HepG2 (cell line): Measurements from ENCODE around the gene NFATC4. TPM values are rescaled to one million over a fixed set of nuclear protein-coding genes. Genes with fewer than 3 reads are reported as not detected.

ENCODE experiments used
- BCLAF1 ChIP-seq: fragments of 450-650 bp; IDR thresholded peaks from 2 replicates; pipeline ENCODE4 v1.6.1; 2017; ENCODE audit warnings: mild to moderate bottlenecking
- EEA1 ChIP-seq: sonication (generic); formaldehyde crosslinking; IDR thresholded peaks from 2 replicates; pipeline ENCODE4 v1.5.1; 2020; ENCODE audit warnings: mild to moderate bottlenecking, missing genetic modification reagents, borderline replicate concordance
- RXRA ChIP-seq: sonication (generic); formaldehyde crosslinking; IDR thresholded peaks from 2 replicates; pipeline ENCODE4 v1.5.1; 2020; ENCODE audit warnings: missing genetic modification reagents
- ZNF274 ChIP-seq: sonication (generic); formaldehyde crosslinking; IDR thresholded peaks from 2 replicates; pipeline ENCODE4 v1.5.1; 2020; ENCODE audit warnings: mild to moderate bottlenecking, missing genetic modification reagents
- ZNF546 ChIP-seq: sonication (generic); formaldehyde crosslinking; conservative IDR thresholded peaks from 2 replicates; pipeline ENCODE4 v1.8.1; 2023; ENCODE audit warnings: mild to moderate bottlenecking, missing genetic modification reagents
- ZNF883 ChIP-seq: sonication (generic); formaldehyde crosslinking; IDR thresholded peaks from 2 replicates; pipeline ENCODE4 v1.5.1; 2020; ENCODE audit warnings: mild to moderate bottlenecking, missing genetic modification reagents; ENCODE audit errors: not compliant biosample characterization
- polyA plus RNA-seq, 8 experiments: library from polyadenylated mRNA; depleted of rRNA in 3 of 8; stranded (reverse) in 7 of 8; unstranded in 1 of 8; fragments of >200 nt; fragmentation: Illumina TruSeq in 4 of 8; extraction: Trizol in 4 of 8; gene quantifications; 2 replicates each; pipeline versions ENCODE4 v1.2.1 to v1.2.3, GENCODE V29; 2011 to 2016; ENCODE audit warnings: low read depth in 4 of 8, missing spikeins in 1 of 8, mixed read lengths in 1 of 8; ENCODE audit not compliant: insufficient read depth in 1 of 8
- total RNA-seq, 5 experiments: library from RNA; depleted of rRNA; stranded (reverse); fragments of >200 nt; fragmentation: Illumina TruSeq; extraction: Trizol; gene quantifications; 2 replicates each; pipeline ENCODE4 v1.2.3, GENCODE V29; 2016; ENCODE audit warnings: low read depth in 1 of 5
- TF ChIP-seq, protein P1 (sequence below): sonication (generic); formaldehyde crosslinking; IDR thresholded peaks from 2 replicates; pipeline ENCODE4 v1.4.0; 2020; ENCODE audit warnings: missing genetic modification reagents
- TF ChIP-seq, protein P2 (sequence below): IDR thresholded peaks from 2 replicates; pipeline ENCODE4 v1.6.1; 2016; ENCODE audit warnings: control low read depth
- TF ChIP-seq, protein P3 (sequence below): sonication (generic); formaldehyde crosslinking; IDR thresholded peaks from 2 replicates; pipeline ENCODE4 v1.5.0; 2020; ENCODE audit warnings: mild to moderate bottlenecking, missing genetic modification reagents, borderline replicate concordance

Gene NFATC4
- total and polyA plus RNA-seq, 2 of the 13 experiments (the other 11 are each of a cell fraction or from before 2014, with no cell fraction given): 0.04 to 0.15 TPM

DNA sequence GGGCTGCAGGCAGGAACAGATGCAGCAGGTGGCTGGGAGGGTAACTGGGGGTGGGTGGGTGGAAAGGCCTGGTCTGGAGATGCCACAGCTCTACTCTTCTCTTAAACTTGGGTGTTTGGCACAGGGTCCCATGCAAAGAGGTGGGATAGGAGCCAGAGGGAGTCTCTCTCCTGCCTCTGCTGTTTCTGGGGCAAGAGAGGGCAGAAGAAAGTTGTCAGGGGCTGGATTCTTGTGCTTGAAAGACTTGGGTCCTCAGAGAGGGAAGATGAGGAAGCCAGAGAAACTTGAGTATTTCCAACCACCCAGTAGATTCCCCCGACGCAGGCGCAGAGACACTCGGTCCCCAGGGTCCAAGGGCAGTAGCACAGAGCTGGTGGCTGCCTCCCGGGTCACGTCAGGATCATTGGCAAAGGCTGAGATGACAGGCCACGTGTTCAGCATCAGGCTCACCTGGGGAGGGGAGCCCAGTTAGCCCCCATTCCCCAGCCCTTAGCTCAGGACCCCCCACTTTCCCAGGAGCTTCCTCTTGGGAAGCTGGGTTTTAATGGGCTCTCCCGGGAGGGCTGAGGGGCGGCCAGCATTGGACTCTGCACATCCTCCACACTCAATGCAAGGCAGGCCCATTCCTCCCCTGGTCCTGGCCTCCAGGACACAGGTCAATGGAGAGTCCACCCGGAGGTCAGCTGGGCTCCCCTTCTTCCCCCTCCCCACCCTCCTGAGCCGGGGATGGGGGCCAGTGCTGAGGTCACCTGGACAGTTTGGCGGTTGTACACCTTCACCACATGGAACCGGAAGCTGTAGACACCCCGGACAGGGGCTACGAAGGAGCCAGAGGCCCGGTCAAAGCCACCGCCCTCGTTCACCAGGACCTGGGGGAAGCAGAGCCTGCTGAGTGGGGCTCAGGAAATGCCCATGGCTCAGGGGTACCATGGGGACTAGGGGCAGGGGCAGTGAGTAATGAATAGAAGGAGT is 59.8 kb downstream of the NFATC4 start (continued):
- TF ChIP-seq BCLAF1: no peak
- peak; percentile 53 for TF ChIP-seq ZNF883
- no peak for TF ChIP-seq EEA1
- TF ChIP-seq, protein P1, sequence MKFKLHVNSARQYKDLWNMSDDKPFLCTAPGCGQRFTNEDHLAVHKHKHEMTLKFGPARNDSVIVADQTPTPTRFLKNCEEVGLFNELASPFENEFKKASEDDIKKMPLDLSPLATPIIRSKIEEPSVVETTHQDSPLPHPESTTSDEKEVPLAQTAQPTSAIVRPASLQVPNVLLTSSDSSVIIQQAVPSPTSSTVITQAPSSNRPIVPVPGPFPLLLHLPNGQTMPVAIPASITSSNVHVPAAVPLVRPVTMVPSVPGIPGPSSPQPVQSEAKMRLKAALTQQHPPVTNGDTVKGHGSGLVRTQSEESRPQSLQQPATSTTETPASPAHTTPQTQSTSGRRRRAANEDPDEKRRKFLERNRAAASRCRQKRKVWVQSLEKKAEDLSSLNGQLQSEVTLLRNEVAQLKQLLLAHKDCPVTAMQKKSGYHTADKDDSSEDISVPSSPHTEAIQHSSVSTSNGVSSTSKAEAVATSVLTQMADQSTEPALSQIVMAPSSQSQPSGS (CRISPR knock-in tag): no peak
- TF ChIP-seq, protein P2, sequence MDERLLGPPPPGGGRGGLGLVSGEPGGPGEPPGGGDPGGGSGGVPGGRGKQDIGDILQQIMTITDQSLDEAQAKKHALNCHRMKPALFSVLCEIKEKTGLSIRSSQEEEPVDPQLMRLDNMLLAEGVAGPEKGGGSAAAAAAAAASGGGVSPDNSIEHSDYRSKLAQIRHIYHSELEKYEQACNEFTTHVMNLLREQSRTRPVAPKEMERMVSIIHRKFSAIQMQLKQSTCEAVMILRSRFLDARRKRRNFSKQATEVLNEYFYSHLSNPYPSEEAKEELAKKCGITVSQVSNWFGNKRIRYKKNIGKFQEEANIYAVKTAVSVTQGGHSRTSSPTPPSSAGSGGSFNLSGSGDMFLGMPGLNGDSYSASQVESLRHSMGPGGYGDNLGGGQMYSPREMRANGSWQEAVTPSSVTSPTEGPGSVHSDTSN: no peak
- peak; percentile 60; the same call in 1 of the 2 replicates for TF ChIP-seq ZNF546 (CRISPR knock-in tag)
- TF ChIP-seq RXRA: peak; percentile 78; the same call in 1 of the 2 replicates
- TF ChIP-seq ZNF274 (CRISPR knock-in tag): peak; percentile 70; the same call in 1 of the 2 replicates
- TF ChIP-seq, protein P3, sequence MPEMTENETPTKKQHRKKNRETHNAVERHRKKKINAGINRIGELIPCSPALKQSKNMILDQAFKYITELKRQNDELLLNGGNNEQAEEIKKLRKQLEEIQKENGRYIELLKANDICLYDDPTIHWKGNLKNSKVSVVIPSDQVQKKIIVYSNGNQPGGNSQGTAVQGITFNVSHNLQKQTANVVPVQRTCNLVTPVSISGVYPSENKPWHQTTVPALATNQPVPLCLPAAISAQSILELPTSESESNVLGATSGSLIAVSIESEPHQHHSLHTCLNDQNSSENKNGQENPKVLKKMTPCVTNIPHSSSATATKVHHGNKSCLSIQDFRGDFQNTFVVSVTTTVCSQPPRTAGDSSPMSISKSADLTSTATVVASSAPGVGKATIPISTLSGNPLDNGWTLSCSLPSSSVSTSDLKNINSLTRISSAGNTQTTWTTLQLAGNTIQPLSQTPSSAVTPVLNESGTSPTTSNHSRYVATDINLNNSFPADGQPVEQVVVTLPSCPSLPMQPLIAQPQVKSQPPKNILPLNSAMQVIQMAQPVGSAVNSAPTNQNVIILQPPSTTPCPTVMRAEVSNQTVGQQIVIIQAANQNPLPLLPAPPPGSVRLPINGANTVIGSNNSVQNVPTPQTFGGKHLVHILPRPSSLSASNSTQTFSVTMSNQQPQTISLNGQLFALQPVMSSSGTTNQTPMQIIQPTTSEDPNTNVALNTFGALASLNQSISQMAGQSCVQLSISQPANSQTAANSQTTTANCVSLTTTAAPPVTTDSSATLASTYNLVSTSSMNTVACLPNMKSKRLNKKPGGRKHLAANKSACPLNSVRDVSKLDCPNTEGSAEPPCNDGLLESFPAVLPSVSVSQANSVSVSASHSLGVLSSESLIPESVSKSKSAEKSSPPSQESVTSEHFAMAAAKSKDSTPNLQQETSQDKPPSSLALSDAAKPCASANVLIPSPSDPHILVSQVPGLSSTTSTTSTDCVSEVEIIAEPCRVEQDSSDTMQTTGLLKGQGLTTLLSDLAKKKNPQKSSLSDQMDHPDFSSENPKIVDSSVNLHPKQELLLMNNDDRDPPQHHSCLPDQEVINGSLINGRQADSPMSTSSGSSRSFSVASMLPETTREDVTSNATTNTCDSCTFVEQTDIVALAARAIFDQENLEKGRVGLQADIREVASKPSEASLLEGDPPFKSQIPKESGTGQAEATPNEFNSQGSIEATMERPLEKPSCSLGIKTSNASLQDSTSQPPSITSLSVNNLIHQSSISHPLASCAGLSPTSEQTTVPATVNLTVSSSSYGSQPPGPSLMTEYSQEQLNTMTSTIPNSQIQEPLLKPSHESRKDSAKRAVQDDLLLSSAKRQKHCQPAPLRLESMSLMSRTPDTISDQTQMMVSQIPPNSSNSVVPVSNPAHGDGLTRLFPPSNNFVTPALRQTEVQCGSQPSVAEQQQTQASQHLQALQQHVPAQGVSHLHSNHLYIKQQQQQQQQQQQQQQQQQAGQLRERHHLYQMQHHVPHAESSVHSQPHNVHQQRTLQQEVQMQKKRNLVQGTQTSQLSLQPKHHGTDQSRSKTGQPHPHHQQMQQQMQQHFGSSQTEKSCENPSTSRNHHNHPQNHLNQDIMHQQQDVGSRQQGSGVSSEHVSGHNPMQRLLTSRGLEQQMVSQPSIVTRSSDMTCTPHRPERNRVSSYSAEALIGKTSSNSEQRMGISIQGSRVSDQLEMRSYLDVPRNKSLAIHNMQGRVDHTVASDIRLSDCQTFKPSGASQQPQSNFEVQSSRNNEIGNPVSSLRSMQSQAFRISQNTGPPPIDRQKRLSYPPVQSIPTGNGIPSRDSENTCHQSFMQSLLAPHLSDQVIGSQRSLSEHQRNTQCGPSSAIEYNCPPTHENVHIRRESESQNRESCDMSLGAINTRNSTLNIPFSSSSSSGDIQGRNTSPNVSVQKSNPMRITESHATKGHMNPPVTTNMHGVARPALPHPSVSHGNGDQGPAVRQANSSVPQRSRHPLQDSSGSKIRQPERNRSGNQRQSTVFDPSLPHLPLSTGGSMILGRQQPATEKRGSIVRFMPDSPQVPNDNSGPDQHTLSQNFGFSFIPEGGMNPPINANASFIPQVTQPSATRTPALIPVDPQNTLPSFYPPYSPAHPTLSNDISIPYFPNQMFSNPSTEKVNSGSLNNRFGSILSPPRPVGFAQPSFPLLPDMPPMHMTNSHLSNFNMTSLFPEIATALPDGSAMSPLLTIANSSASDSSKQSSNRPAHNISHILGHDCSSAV: peak; percentile 62; the same call in 1 of the 2 replicates
